A375 (cell line): ENCODE results near the gene C1GALT1C1. TPM values are rescaled to one million over a fixed set of nuclear protein-coding genes. Genes with fewer than 3 reads are reported as not detected.

ENCODE experiments used
- total RNA-seq: library from RNA; depleted of rRNA; stranded (reverse); fragments of >200 nt; shearing (Covaris generic); gene quantifications from 2 replicates; pipeline ENCODE4 v1.2.3, GENCODE V29; 2014; rRNA removed

Gene C1GALT1C1
- total RNA-seq = 23.1 and 24.3 TPM in 2 replicates

DNA sequence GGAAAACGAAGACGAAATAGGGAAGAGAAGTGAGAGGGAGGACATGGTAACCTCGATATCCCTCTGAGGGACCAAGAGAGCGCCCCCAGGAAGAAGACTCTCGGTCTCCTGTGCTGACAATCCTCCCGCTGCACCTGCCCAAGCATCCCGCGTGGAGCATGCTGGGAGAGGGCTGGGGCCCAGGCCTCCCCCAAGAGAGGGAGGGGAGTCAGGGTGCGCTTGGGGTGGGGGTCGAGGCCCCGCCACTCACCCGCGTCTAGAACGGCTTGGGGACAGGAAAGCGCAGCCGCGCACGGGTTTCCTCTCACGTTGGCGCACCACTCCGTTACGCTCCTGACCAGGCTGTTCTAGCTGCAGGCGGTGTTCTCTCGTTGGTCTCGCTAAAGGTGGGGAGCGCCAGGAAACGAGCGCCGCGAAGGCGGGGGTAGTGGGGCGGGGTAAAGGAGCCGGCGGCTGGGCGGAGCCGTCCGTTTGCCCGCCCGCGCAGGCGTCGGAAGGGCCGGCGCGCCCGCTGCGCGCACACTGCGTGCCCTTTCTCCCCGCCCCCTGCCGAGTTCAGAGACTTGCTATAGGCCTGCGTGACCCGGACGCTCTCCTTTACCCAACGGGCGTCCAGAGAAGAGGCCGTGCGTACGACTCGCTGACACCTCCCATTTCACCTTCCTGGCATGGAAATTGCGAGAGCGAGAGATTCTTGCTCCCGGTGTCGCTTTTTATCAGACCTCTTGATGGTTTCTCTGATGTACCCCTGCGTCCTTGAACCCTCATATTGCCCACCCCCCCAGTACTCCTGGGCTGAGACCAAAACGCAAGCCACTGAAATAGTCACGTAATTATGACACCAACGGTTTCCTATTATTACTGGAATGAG is at the start of gene C1GALT1C1:
Gene C1GALT1C1 (minus strand): TSS at position 388 of the 871 bp plus-strand sequence. CDS start 2,888 bp downstream, outside the sequence.

DNA sequence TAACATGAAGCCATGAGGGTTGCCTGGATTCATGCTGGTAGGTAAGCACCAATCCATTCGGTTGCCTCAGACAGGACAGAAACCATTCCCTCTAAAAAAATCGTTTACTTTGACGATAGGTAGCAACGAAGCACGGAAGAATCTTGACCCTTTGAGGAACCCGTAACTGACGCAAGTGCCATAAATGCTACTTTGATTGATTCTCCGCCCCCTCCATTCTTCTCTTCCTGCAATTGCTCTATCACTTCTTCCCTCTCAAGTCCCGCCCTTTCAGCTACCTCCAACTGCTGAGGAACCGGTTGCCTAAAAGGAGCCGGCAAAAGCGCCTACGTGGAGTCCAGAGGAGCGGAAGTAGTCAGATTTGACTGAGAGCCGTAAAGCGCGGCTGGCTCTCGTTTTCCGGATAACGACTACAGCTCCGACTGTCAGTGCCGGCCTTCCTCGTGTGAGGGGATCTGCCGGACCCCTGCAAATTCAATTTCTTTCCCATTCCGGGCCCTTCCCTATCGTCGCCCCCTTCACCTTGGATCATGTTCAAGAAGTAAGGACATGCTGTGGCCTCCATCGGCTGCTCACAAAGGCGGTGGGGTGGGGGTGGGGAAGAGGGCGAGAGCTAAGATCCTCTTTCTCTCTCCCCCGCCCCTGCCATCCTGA is 26.0 kb downstream of the C1GALT1C1 start, which contains the start of gene MCTS1:
Gene MCTS1 (plus strand): TSS at position 395 of the 654 bp plus-strand sequence. CDS start 136 bp downstream, at position 531.

Other genes starting within 250 kb of the C1GALT1C1 start
- gene LAMP2, start 160.8 kb downstream of the C1GALT1C1 start, total RNA-seq = 16.4 and 16.9 TPM in 2 replicates
- 37.1 and 39.5 TPM in 2 replicates for gene CUL4B, start 69.1 kb downstream of the C1GALT1C1 start, total RNA-seq
- 57.4 and 65.9 TPM in 2 replicates for gene MCTS1, start 26.0 kb downstream of the C1GALT1C1 start, total RNA-seq
- not detected in 2 replicates for gene CT47B1, start 245.8 kb upstream of the C1GALT1C1 start, total RNA-seq